B cell (primary cell): ENCODE data around the gene COG8.

Experiments
- CTCF ChIP-seq: fragments of 200-600 bp; IDR thresholded peaks from one replicate; pipeline ENCODE4 v1.8.0; 2022; ENCODE audit warnings: antibody characterized with exemption, mild to moderate bottlenecking
- EZH2 ChIP-seq: IDR thresholded peaks from 2 replicates; pipeline ENCODE4 v1.6.1; 2012; ENCODE audit warnings: borderline replicate concordance, low read depth, mild to moderate bottlenecking, moderate library complexity, low read length; ENCODE audit not compliant: insufficient read depth, poor library complexity, severe bottlenecking

DNA sequence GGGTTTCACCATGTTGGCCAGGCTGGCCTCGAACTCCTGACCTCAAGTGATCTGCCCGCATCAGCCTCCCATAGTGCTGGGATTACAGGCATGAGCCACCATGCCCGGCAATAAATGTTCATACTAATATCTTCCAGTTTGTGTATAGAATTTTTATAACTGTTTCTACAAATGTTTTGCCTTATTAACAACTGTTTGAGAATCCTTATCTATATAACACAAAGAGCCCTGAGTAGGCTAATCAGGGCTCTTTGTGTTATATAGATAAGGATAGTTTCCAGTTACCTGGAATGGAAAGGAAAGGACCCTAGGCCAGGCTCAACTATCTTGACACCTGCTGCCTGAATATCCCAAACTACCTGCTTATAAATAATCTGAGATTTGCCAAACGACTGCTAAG, 29.5 kb upstream of the COG8 start:
- TF ChIP-seq CTCF (no peak), EZH2 (no peak)
